A172 (cell line): ENCODE results near the gene IRS1. TPM values are rescaled to one million over a fixed set of nuclear protein-coding genes. Genes with fewer than 3 reads are reported as not detected.

ENCODE experiments used
- DNase-seq: peaks from one replicate; pipeline ENCODE4 v3.0.0-alpha.2; 2015; ENCODE audit warnings: low spot score
- total RNA-seq: library from RNA; depleted of rRNA; stranded (reverse); fragments of >200 nt; shearing (Covaris generic); gene quantifications from 2 replicates; pipeline ENCODE4 v1.2.3, GENCODE V29; 2014

IRS1 gene
- total RNA-seq, 1 experiment from 2014 or later, result 6.6 TPM

- DNase-seq, result no peak
Measured at GRCh38 chr2:226790431-226790830, 9.2 kb downstream of the IRS1 start.

GRCh38 chr2:226790011-226790410 is 9.6 kb downstream of the IRS1 start:
- no peak for DNase-seq

- DNase-seq, result no peak
Measured at GRCh38 chr2:226788881-226789490, 10.6 kb downstream of the IRS1 start.

GRCh38 chr2:226788064-226788463 is 11.6 kb downstream of the IRS1 start:
- no peak for DNase-seq

- no peak for DNase-seq
Measured at GRCh38 chr2:226783885-226784284, 15.7 kb downstream of the IRS1 start.

GRCh38 chr2:226782092-226782713 is 17.4 kb downstream of the IRS1 start:
- no peak for DNase-seq

GRCh38 chr2:226780431-226780830 is 19.2 kb downstream of the IRS1 start:
- no peak for DNase-seq

GRCh38 chr2:226777611-226778010 is 22.0 kb downstream of the IRS1 start:
- no peak for DNase-seq

- no peak for DNase-seq
Measured at GRCh38 chr2:226776104-226776503, 23.5 kb downstream of the IRS1 start.

- no peak for DNase-seq
Measured at GRCh38 chr2:226775032-226775509, 24.5 kb downstream of the IRS1 start.

- DNase-seq, result no peak
Measured at GRCh38 chr2:226773291-226773690, 26.3 kb downstream of the IRS1 start.

- peak; percentile 81 for DNase-seq
Measured at GRCh38 chr2:226772389-226773179, 27.0 kb downstream of the IRS1 start.

GRCh38 chr2:226771067-226771466 is 28.6 kb downstream of the IRS1 start:
- DNase-seq, result no peak

- DNase-seq, result no peak
Measured at GRCh38 chr2:226767056-226767813, 32.4 kb downstream of the IRS1 start.

GRCh38 chr2:226766352-226767055 is 33.1 kb downstream of the IRS1 start:
- no peak for DNase-seq

GRCh38 chr2:226763320-226763719 is 36.3 kb downstream of the IRS1 start:
- no peak for DNase-seq

GRCh38 chr2:226761195-226761583 is 38.4 kb downstream of the IRS1 start:
- DNase-seq, result no peak

GRCh38 chr2:226760412-226761194 is 39.0 kb downstream of the IRS1 start:
- peak; percentile 51 for DNase-seq

GRCh38 chr2:226759768-226760167 is 39.9 kb downstream of the IRS1 start:
- no peak for DNase-seq

GRCh38 chr2:226758921-226759640 is 40.5 kb downstream of the IRS1 start:
- peak; percentile 12 for DNase-seq
